IMR-90 (cell line): ENCODE data around the gene TMPRSS9. TPM values are rescaled to one million over a fixed set of nuclear protein-coding genes. Genes with fewer than 3 reads are reported as not detected.
"Not testable (repeated sequence)": the region's sequence is repeated elsewhere in the genome, so short reads cannot be mapped to it uniquely, and the experiment has no call there.

Experiments
- ATAC-seq: fragments of 200-7000 bp; cut with Tn5 transposase; 2 replicates; pipeline ENCODE4 v1.9.1; 2020; ENCODE audit warnings: low read depth, mild to moderate bottlenecking, moderate library complexity
- BruUV-seq: library from RNA; stranded (reverse); fragments of 400-500 nt; replicated peaks from 2 replicates; lab custom pipeline; 2021; lab: Mats Ljungman, UMichigan
- CTCF ChIA-PET: fragments of 300-600 bp; formaldehyde crosslinking; extraction: SDS; loops from one replicate; lab custom pipeline; 2021; ENCODE audit warnings: antibody characterized with exemption; lab: Yijun Ruan, JAX
- POLR2A ChIA-PET: fragments of 300-600 bp; sonication (Branson Sonifier 250); formaldehyde crosslinking; loops from one replicate; lab custom pipeline; 2022; ENCODE audit warnings: antibody characterized with exemption; ENCODE audit not compliant: unreplicated experiment; lab: Charles Lee
- DNase-seq: peaks from one replicate; pipeline ENCODE4 v3.0.0; 2013
- H2AFZ ChIP-seq: replicated peaks from 2 replicates; pipeline ENCODE3; 2013; ENCODE audit warnings: low read length, mild to moderate bottlenecking; ENCODE audit not compliant: poor library complexity
- H2AK5ac ChIP-seq: 2 replicates; pipeline ENCODE4 v1.6.1; 2013; ENCODE audit warnings: low read depth, low read length, inconsistent platforms
- H2AK9ac ChIP-seq: replicated peaks from 2 replicates; pipeline ENCODE3; 2013; ENCODE audit warnings: mild to moderate bottlenecking, low read depth, low read length, moderate library complexity; ENCODE audit not compliant: poor library complexity
- H2BK120ac ChIP-seq: 2 replicates; pipeline ENCODE4 v1.6.1; 2013; ENCODE audit warnings: low read depth, low read length, inconsistent platforms
- H2BK15ac ChIP-seq: 3 replicates; pipeline ENCODE4 v1.6.1; 2013; ENCODE audit warnings: low read depth, low read length, inconsistent platforms
- H2BK20ac ChIP-seq: 2 replicates; pipeline ENCODE4 v1.6.1; 2013; ENCODE audit warnings: low read depth, mild to moderate bottlenecking, inconsistent platforms, low read length, moderate library complexity
- H2BK5ac ChIP-seq: 2 replicates; pipeline ENCODE4 v1.6.1; 2013; ENCODE audit warnings: mild to moderate bottlenecking, low read depth, low read length, inconsistent platforms; ENCODE audit not compliant: poor library complexity, severe bottlenecking
- H3K14ac ChIP-seq: replicated peaks from 2 replicates; pipeline ENCODE4 v1.6.1; 2013; ENCODE audit warnings: low read depth, low read length, inconsistent platforms
- H3K18ac ChIP-seq: 2 replicates; pipeline ENCODE4 v1.6.1; 2013; ENCODE audit warnings: low read depth, low read length, control low read depth
- H3K23ac ChIP-seq: 2 replicates; pipeline ENCODE4 v1.6.1; 2013; ENCODE audit warnings: low read depth, low read length, inconsistent platforms
- H3K27ac ChIP-seq: 2 replicates; pipeline ENCODE4 v1.5.1; 2013; ENCODE audit warnings: mild to moderate bottlenecking, control low read depth, low read length; ENCODE audit not compliant: insufficient read depth
- H3K27me3 ChIP-seq: 2 replicates; pipeline ENCODE4 v1.6.1; 2013; ENCODE audit warnings: low read length; ENCODE audit not compliant: control insufficient read depth, insufficient read depth
- H3K36me3 ChIP-seq: 2 replicates; pipeline ENCODE4 v1.6.1; 2013; ENCODE audit warnings: low read length, mixed read lengths; ENCODE audit not compliant: control insufficient read depth, insufficient read depth
- H3K4ac ChIP-seq: 2 replicates; pipeline ENCODE4 v1.6.1; 2013; ENCODE audit warnings: low read depth, low read length, inconsistent platforms
- H3K4me1 ChIP-seq: 2 replicates; pipeline ENCODE4 v1.6.1; 2013; ENCODE audit warnings: low read length, mixed read lengths; ENCODE audit not compliant: control insufficient read depth, insufficient read depth
- H3K4me2 ChIP-seq: 2 replicates; pipeline ENCODE4 v1.6.1; 2013; ENCODE audit warnings: low read depth, mild to moderate bottlenecking, control low read depth, low read length, moderate library complexity
- H3K4me3 ChIP-seq: 2 replicates; pipeline ENCODE4 v1.5.1; 2013; ENCODE audit warnings: low read depth, mild to moderate bottlenecking, control low read depth, low read length, moderate library complexity; ENCODE audit not compliant: insufficient read depth
- H3K56ac ChIP-seq: 2 replicates; pipeline ENCODE4 v1.6.1; 2013; ENCODE audit warnings: low read length, inconsistent platforms; ENCODE audit not compliant: insufficient read depth; ENCODE audit errors: extremely low read depth
- H3K79me1 ChIP-seq, 2 experiments: 2 replicates each; pipeline ENCODE4 v1.6.1; 2013; ENCODE audit warnings: low read length in 2 of 2, inconsistent platforms in 1 of 2, low read depth in 1 of 2
- H3K9ac ChIP-seq: 2 replicates; pipeline ENCODE4 v1.6.1; 2013; ENCODE audit warnings: low read depth, low read length, control low read depth
- H3K9me1 ChIP-seq: 2 replicates; pipeline ENCODE4 v1.6.1; 2013; ENCODE audit warnings: low read length, inconsistent platforms; ENCODE audit not compliant: insufficient read depth
- H3K9me3 ChIP-seq: 2 replicates; pipeline ENCODE4 v1.6.1; 2013; ENCODE audit warnings: low read length; ENCODE audit not compliant: control insufficient read depth, insufficient read depth
- H4K20me1 ChIP-seq: 2 replicates; pipeline ENCODE4 v1.6.1; 2013; ENCODE audit warnings: low read length, inconsistent platforms; ENCODE audit not compliant: insufficient read depth
- H4K5ac ChIP-seq: 2 replicates; pipeline ENCODE4 v1.6.1; 2013; ENCODE audit warnings: mild to moderate bottlenecking, low read depth, low read length, control low read depth
- H4K8ac ChIP-seq, 2 experiments: 2 replicates each; pipeline ENCODE4 v1.6.1; 2013; ENCODE audit warnings: low read depth in 2 of 2, low read length in 2 of 2, control low read depth in 1 of 2, inconsistent platforms in 1 of 2
- H4K91ac ChIP-seq: 2 replicates; pipeline ENCODE4 v1.6.1; 2013; ENCODE audit warnings: low read depth, low read length, inconsistent platforms; ENCODE audit not compliant: insufficient read depth
- WGBS, 2 experiments: methylation state at CpG; one replicate each; pipeline versions ENCODE4 v1.1.5 to v1.1.7; 2013; ENCODE audit warnings: missing lambda C conversion rate in 2 of 2; ENCODE audit not compliant: insufficient read length in 1 of 2; ENCODE audit errors: extremely low coverage in 2 of 2; 5-methylcytosine and 5-hydroxymethylcytosine counted together
- dilution Hi-C: fragments of 300-500 bp; cut with HindIII; formaldehyde crosslinking; loops from one replicate; pipeline ENCODE4 v1.14.3; 2018; ENCODE audit warnings: low sequenced_read_pairs; ENCODE audit not compliant: unreplicated experiment
- in situ Hi-C: fragments of 300-500 bp; cut with MboI; formaldehyde crosslinking; loops from 3 replicates; pipeline ENCODE4 v1.14.3; 2019; ENCODE audit warnings: low sequenced_read_pairs, inconsistent platforms, mixed read lengths
- intact Hi-C: fragments of 100-400 bp; cut with micrococcal nuclease; formaldehyde crosslinking; loops from 2 replicates; pipeline ENCODE4 v1.10.0; 2022
- polyA plus RNA-seq, 3 experiments: library from polyadenylated mRNA; depleted of rRNA; stranded (reverse); fragments of >200 nt; gene quantifications; 2 replicates each; pipeline ENCODE4 v1.2.3, GENCODE V29; 2012; ENCODE audit warnings: low replicate concordance in 1 of 3
- total RNA-seq: library from RNA; depleted of rRNA; stranded (reverse); fragments of >200 nt; gene quantifications from 2 replicates; pipeline ENCODE4 v1.2.3, GENCODE V29; 2012

TMPRSS9 gene
- total and polyA plus RNA-seq, 2 of the 4 experiments (the other 2 are of a cell fraction): not detected

GRCh38 chr19:2463694-2464093 is 103.6 kb downstream of the TMPRSS9 start:
- H4K20me1 ChIP-seq, H2BK5ac ChIP-seq, ATAC-seq, H3K27me3 ChIP-seq, H3K4me3 ChIP-seq, H3K18ac ChIP-seq, H4K8ac ChIP-seq, H3K36me3 ChIP-seq, H4K91ac ChIP-seq, H3K4me2 ChIP-seq, H3K56ac ChIP-seq, dilution Hi-C loops, H2AK9ac ChIP-seq, H2AFZ ChIP-seq, H3K9me1 ChIP-seq, H3K4me1 ChIP-seq, CTCF ChIA-PET, H3K27ac ChIP-seq, H4K5ac ChIP-seq, intact Hi-C loops, H3K9me3 ChIP-seq, H3K14ac ChIP-seq, BruUV-seq, DNase-seq, H3K23ac ChIP-seq, H3K9ac ChIP-seq, in situ Hi-C loops: not testable (repeated sequence)
- H2BK20ac ChIP-seq: peak overlapping the region; percentile 63
- H2BK15ac ChIP-seq: 0 out of 3 replicates have a peak overlapping the region, but pooled peaks have one; percentile 10
- peak overlapping the region; percentile 64 for H3K4ac ChIP-seq
- no CpG with 5 or more reads among the region's 5 CpGs for WGBS, 2 experiments
- POLR2A ChIA-PET: interaction anchor here (0.6 to 1.2 kb wide), 2 partner anchors 13 to 49 kb away, joined by 6 to 13 read pairs; partner anchors contain the start of gene GADD45B
- peak overlapping the region; percentile 76; the same call in 1 of the 2 replicates for H2BK120ac ChIP-seq
- 0 out of 4 replicates have a peak, but pooled peaks cover 0 to 12% of the 10 kb centered on the region in 2 experiments for H3K79me1 ChIP-seq
- H2AK5ac ChIP-seq: 0 out of 2 replicates have a peak overlapping the region, but pooled peaks have one; percentile 42
